Nephron progenitor cell (in vitro differentiated cells): ENCODE results near the gene MRPS22.

ENCODE experiments used
- DNase-seq: peaks from one replicate; pipeline ENCODE4 v3.0.0; 2021
- H3K27ac Mint-ChIP-seq: 2 replicates; pipeline ENCODE4 v1.8.0; 2021; ENCODE audit warnings: mild to moderate bottlenecking, moderate library complexity, mixed read lengths
- H3K27me3 Mint-ChIP-seq: 2 replicates; pipeline ENCODE4 v1.8.0; 2021; ENCODE audit warnings: mild to moderate bottlenecking, low read depth, mixed read lengths; ENCODE audit not compliant: poor library complexity
- H3K36me3 Mint-ChIP-seq: 2 replicates; pipeline ENCODE4 v1.8.0; 2021; ENCODE audit warnings: low read depth, mixed read lengths
- H3K4me1 Mint-ChIP-seq: 2 replicates; pipeline ENCODE4 v1.8.0; 2021; ENCODE audit warnings: mixed read lengths
- H3K4me3 Mint-ChIP-seq: 2 replicates; pipeline ENCODE4 v1.8.0; 2021; ENCODE audit warnings: mild to moderate bottlenecking, moderate library complexity, mixed read lengths
- H3K9me3 Mint-ChIP-seq: 2 replicates; pipeline ENCODE4 v1.8.0; 2021; ENCODE audit warnings: mild to moderate bottlenecking, moderate library complexity, mixed read lengths
- TF ChIP-seq, protein P1 (sequence below): fragments of 200-600 bp; sonication (generic); IDR thresholded peaks from 2 replicates; pipeline ENCODE4 v1.5.0; 2021; ENCODE audit warnings: antibody characterized with exemption

MRPS22 gene

GRCh38 chr3:139313921-139314320 is 29.9 kb upstream of the MRPS22 start:
- Mint-ChIP-seq H3K4me3 (no peak overlapping the region), H3K27ac (no peak overlapping the region), H3K27me3 (peaks cover 25% of the 10 kb centered on the region), H3K9me3 (no peaks in the 10 kb centered on the region), H3K4me1 (peaks cover 17% of the 10 kb centered on the region), H3K36me3 (no peaks in the 10 kb centered on the region)
- TF ChIP-seq, protein P1, sequence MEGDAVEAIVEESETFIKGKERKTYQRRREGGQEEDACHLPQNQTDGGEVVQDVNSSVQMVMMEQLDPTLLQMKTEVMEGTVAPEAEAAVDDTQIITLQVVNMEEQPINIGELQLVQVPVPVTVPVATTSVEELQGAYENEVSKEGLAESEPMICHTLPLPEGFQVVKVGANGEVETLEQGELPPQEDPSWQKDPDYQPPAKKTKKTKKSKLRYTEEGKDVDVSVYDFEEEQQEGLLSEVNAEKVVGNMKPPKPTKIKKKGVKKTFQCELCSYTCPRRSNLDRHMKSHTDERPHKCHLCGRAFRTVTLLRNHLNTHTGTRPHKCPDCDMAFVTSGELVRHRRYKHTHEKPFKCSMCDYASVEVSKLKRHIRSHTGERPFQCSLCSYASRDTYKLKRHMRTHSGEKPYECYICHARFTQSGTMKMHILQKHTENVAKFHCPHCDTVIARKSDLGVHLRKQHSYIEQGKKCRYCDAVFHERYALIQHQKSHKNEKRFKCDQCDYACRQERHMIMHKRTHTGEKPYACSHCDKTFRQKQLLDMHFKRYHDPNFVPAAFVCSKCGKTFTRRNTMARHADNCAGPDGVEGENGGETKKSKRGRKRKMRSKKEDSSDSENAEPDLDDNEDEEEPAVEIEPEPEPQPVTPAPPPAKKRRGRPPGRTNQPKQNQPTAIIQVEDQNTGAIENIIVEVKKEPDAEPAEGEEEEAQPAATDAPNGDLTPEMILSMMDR, result no peak
- DNase-seq, result no peak

GRCh38 chr3:139317215-139317614 is 26.6 kb upstream of the MRPS22 start:
- Mint-ChIP-seq H3K36me3 (no peaks in the 10 kb centered on the region), H3K27ac (no peak overlapping the region), H3K9me3 (no peaks in the 10 kb centered on the region), H3K4me1 (peaks cover 6% of the 10 kb centered on the region), H3K27me3 (peaks cover 29% of the 10 kb centered on the region), H3K4me3 (no peak overlapping the region)
- TF ChIP-seq, protein P1, result no peak
- DNase-seq, result no peak

DNA sequence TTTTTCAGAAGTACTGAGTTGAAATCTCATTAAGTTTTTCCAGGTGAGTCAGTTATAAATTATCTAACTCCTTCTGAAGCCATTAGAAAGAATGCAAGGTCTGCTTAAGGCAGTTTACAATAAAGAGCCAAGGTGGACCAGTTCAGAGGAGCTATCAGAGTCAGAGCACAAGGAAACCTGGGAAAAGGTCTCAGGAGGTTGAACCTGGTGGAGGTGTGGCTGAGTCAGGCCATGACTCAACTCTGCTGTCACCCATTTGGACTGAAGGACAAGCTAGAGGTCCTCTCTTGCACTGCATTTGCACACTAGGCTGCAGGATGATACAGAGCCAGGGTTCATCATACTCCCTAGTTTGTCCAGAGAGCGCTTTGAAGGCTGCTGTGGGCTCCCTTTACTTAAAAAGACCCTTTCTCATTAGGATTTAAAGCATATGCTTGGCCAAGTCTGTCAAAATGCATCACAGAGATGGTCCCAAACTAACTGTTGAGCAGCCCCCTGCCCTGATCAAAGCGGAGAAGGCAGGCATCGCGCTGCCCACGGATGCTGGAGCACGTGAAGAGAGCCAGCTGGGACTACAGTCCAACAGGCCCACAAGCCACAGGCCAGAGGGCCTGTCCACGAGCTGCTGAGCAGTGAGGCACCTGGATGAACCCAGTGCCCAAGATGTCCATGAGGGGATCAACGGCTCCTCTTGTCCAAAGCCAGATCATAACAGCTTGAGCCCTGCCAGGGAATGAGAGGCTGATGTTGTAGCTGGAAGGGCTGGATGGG is 26.0 kb upstream of the MRPS22 start:
- Mint-ChIP-seq H3K4me1 (peaks cover 6% of the 10 kb centered on the region), H3K9me3 (no peaks in the 10 kb centered on the region), H3K4me3 (no peak overlapping the region), H3K36me3 (no peaks in the 10 kb centered on the region), H3K27ac (no peak overlapping the region), H3K27me3 (peaks cover 29% of the 10 kb centered on the region)
- TF ChIP-seq, protein P1, result no peak
- DNase-seq, result no peak

DNA sequence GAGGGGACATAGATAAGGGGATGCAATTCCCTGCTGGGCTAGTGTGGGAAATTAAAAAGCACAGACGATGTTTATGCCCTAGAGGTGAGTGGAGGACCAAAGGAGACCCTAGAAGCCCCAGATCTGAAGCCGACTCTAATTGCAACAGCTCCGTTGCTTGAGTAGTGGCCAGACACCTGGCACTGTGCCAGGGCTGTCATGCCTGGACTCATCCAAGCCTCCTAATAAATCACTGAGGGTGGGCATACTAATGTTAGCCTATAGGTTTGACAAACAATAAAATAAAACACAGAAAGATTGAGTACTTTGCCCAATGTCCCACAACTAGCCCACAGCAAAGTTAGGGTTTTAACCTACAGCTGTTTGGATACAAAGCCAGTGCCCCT is 25.4 kb upstream of the MRPS22 start:
- H3K36me3 Mint-ChIP-seq, result no peaks in the 10 kb centered on the region
- TF ChIP-seq, protein P1, result no peak
- H3K4me3 Mint-ChIP-seq, result no peak overlapping the region
- DNase-seq, result no peak
- H3K4me1 Mint-ChIP-seq, result peaks cover 6% of the 10 kb centered on the region
- H3K27ac Mint-ChIP-seq, result no peak overlapping the region
- no peaks in the 10 kb centered on the region for H3K9me3 Mint-ChIP-seq
- H3K27me3 Mint-ChIP-seq, result peaks cover 31% of the 10 kb centered on the region

- H3K4me3 Mint-ChIP-seq, result no peak overlapping the region
- H3K36me3 Mint-ChIP-seq, result no peaks in the 10 kb centered on the region
- H3K27me3 Mint-ChIP-seq, result peaks cover 28% of the 10 kb centered on the region
- peaks cover 6% of the 10 kb centered on the region for H3K4me1 Mint-ChIP-seq
- DNase-seq, result no peak
- TF ChIP-seq, protein P1, result no peak
- no peaks in the 10 kb centered on the region for H3K9me3 Mint-ChIP-seq
- no peak overlapping the region for H3K27ac Mint-ChIP-seq
These were observed 25.0 kb upstream of the MRPS22 start for GRCh38 chr3:139318826-139319225.
